Peyer's patch (tissue), 4 donors: ENCODE results near the gene MACO1. TPM values are rescaled to one million over a fixed set of nuclear protein-coding genes. Genes with fewer than 3 reads are reported as not detected.

Experiments
- DNase-seq, 3 donors: peaks; one replicate each; pipeline ENCODE4 v3.0.0-alpha.2; 2017 to 2019
- H3K27ac ChIP-seq, 4 donors: fragments of 200-600 bp; sonication (generic); one replicate each; pipeline ENCODE4 v1.5.1; 2016 to 2019
- H3K27me3 ChIP-seq, 2 donors: fragments of 200-600 bp; sonication (generic); one replicate each; pipeline ENCODE4 v1.5.1; 2019
- H3K36me3 ChIP-seq, 3 donors: fragments of 200-600 bp; sonication (generic); one replicate each; pipeline ENCODE4 v1.5.1; 2016 to 2019
- H3K4me1 ChIP-seq, 4 donors: fragments of 200-600 bp; sonication (generic); one replicate each; pipeline ENCODE4 v1.5.1; 2016 to 2019
- H3K4me3 ChIP-seq, 4 donors: fragments of 200-600 bp; sonication (generic); 1 replicate in 3 of 4; 2 replicates in 1 of 4; pipeline ENCODE4 v1.5.1; 2016 to 2019; ENCODE audit warnings: mild to moderate bottlenecking in 1 of 4
- H3K9me3 ChIP-seq, 4 donors: fragments of 200-600 bp; sonication (generic); one replicate each; pipeline ENCODE4 v1.5.1; 2016 to 2019; ENCODE audit warnings: mild to moderate bottlenecking in 1 of 4
- CTCF ChIP-seq, 6 experiments: fragments of 450-650 bp in 4 of 6; fragments of 200-600 bp in 2 of 6; sonication (generic) in 1 of 6; IDR thresholded peaks; one replicate each; pipeline ENCODE4 v1.5.1; 2017 to 2019; ENCODE audit warnings: antibody characterized with exemption in 6 of 6, mild to moderate bottlenecking in 3 of 6, moderate library complexity in 1 of 6
- POLR2A ChIP-seq, 2 donors: fragments of 450-650 bp; IDR thresholded peaks; one replicate each; pipeline ENCODE4 v1.5.1; 2017; ENCODE audit warnings: antibody characterized with exemption in 2 of 2, mild to moderate bottlenecking in 2 of 2, moderate library complexity in 2 of 2
- total RNA-seq, 4 donors: library from RNA; depleted of rRNA; stranded (reverse); fragments of >200 nt; gene quantifications; one replicate each; pipeline ENCODE4 v1.1.0, GENCODE V29; 2016

Gene MACO1
- total RNA-seq, 4 donors from 2014 or later = 17.7 to 25.6 (median 22.8) TPM

GRCh38 chr1:25469177-25469576 is 38.5 kb downstream of the MACO1 start:
- DNase-seq = no peak
- Histone ChIP-seq H3K27me3 (no peaks in the 10 kb centered on the region), H3K4me3 (no peak overlapping the region)

GRCh38 chr1:25472471-25472870 is 41.8 kb downstream of the MACO1 start:
- H3K4me1 ChIP-seq = no peaks in the 10 kb centered on the region
- H3K36me3 ChIP-seq = peaks cover 0 to 11% (median 0%) of the 10 kb centered on the region in 3 donors
- no peaks in the 10 kb centered on the region for H3K9me3 ChIP-seq
- no peak for DNase-seq
- H3K4me3 ChIP-seq = no peak overlapping the region
- no peaks in the 10 kb centered on the region for H3K27me3 ChIP-seq
- TF ChIP-seq CTCF (IDR thresholded peaks at IDR 0.05) = no peak
- no peak for TF ChIP-seq POLR2A (IDR thresholded peaks at IDR 0.05)
- H3K27ac ChIP-seq = no peak overlapping the region

More at GRCh38 chr1:25469177-25469576, 38.5 kb downstream of the MACO1 start:
- Histone ChIP-seq H3K27ac (no peak overlapping the region), H3K9me3 (no peaks in the 10 kb centered on the region), H3K4me1 (no peaks in the 10 kb centered on the region), H3K36me3 (peaks cover 0 to 11% (median 0%) of the 10 kb centered on the region in 3 donors)
- TF ChIP-seq CTCF (IDR thresholded peaks at IDR 0.05) = no peak

GRCh38 chr1:25473653-25474225 is 43.0 kb downstream of the MACO1 start:
- TF ChIP-seq POLR2A (IDR thresholded peaks at IDR 0.05) (no peak), CTCF (IDR thresholded peaks at IDR 0.05) (no peak)

GRCh38 chr1:25474439-25475047 is 43.8 kb downstream of the MACO1 start:
- Histone ChIP-seq H3K4me3 (no peak overlapping the region), H3K9me3 (no peaks in the 10 kb centered on the region), H3K27me3 (no peaks in the 10 kb centered on the region), H3K36me3 (peaks cover 0 to 6% (median 0%) of the 10 kb centered on the region in 3 donors), H3K4me1 (no peaks in the 10 kb centered on the region), H3K27ac (no peak overlapping the region)
- DNase-seq = no peak
- TF ChIP-seq CTCF (IDR thresholded peaks at IDR 0.05) (no peak), POLR2A (IDR thresholded peaks at IDR 0.05) (no peak)

More at GRCh38 chr1:25473653-25474225, 43.0 kb downstream of the MACO1 start:
- Histone ChIP-seq H3K27me3 (no peaks in the 10 kb centered on the region), H3K27ac (no peak overlapping the region), H3K4me1 (no peaks in the 10 kb centered on the region), H3K36me3 (peaks cover 0 to 7% (median 0%) of the 10 kb centered on the region in 3 donors), H3K4me3 (no peak overlapping the region), H3K9me3 (no peaks in the 10 kb centered on the region)
- DNase-seq = no peak

GRCh38 chr1:25476186-25477097 is 45.7 kb downstream of the MACO1 start:
- no peak for DNase-seq
- no peak overlapping the region for H3K4me3 ChIP-seq
- H3K36me3 ChIP-seq = peaks cover 0 to 6% (median 0%) of the 10 kb centered on the region in 3 donors
- H3K9me3 ChIP-seq = no peaks in the 10 kb centered on the region
- TF ChIP-seq CTCF (IDR thresholded peaks at IDR 0.05) = no peak
- TF ChIP-seq POLR2A (IDR thresholded peaks at IDR 0.05) = no peak
- H3K27ac ChIP-seq = no peak overlapping the region
- H3K4me1 ChIP-seq = no peaks in the 10 kb centered on the region
- no peaks in the 10 kb centered on the region for H3K27me3 ChIP-seq
